Glomerular endothelial cell (primary cell): ENCODE data around the gene ADAMTS16. TPM values are rescaled to one million over a fixed set of nuclear protein-coding genes. Genes with fewer than 3 reads are reported as not detected.

Experiments
- DNase-seq: peaks from one replicate; pipeline ENCODE4 v3.0.0-alpha.2; 2011; ENCODE audit warnings: low read depth, low spot score; ENCODE audit errors: extremely low read depth
- total RNA-seq: library from RNA; depleted of rRNA; stranded (reverse); fragments of >200 nt; gene quantifications from 2 replicates; pipeline ENCODE4 v1.2.3, GENCODE V29; 2015

Gene ADAMTS16
- total RNA-seq, 1 donor from 2014 or later: 1.1 TPM

GRCh38 chr5:5335700-5336264 is 195.7 kb downstream of the ADAMTS16 start:
- DNase-seq: peak; percentile 31

GRCh38 chr5:5339257-5339656 is 199.1 kb downstream of the ADAMTS16 start:
- no peak for DNase-seq

GRCh38 chr5:5340206-5340729 is 200.1 kb downstream of the ADAMTS16 start:
- DNase-seq: peak; percentile 44

- DNase-seq: no peak
These were observed 201.6 kb downstream of the ADAMTS16 start for GRCh38 chr5:5341531-5342292.

- no peak for DNase-seq
These were observed 202.7 kb downstream of the ADAMTS16 start for GRCh38 chr5:5342784-5343183.

- DNase-seq: no peak
These were observed 203.4 kb downstream of the ADAMTS16 start for GRCh38 chr5:5343568-5343967.

- DNase-seq: peak; percentile 62
These were observed 204.0 kb downstream of the ADAMTS16 start for GRCh38 chr5:5344051-5344571.

- DNase-seq: no peak
These were observed 204.5 kb downstream of the ADAMTS16 start for GRCh38 chr5:5344606-5345005.

GRCh38 chr5:5347442-5347841 is 207.3 kb downstream of the ADAMTS16 start:
- no peak for DNase-seq

GRCh38 chr5:5348135-5348534 is 208.0 kb downstream of the ADAMTS16 start:
- DNase-seq: no peak

GRCh38 chr5:5348576-5348975 is 208.4 kb downstream of the ADAMTS16 start:
- DNase-seq: no peak

- no peak for DNase-seq
These were observed 210.0 kb downstream of the ADAMTS16 start for GRCh38 chr5:5350101-5350500.

GRCh38 chr5:5351288-5351979 is 211.3 kb downstream of the ADAMTS16 start:
- DNase-seq: no peak

GRCh38 chr5:5352675-5353074 is 212.5 kb downstream of the ADAMTS16 start:
- DNase-seq: no peak

- no peak for DNase-seq
These were observed 213.6 kb downstream of the ADAMTS16 start for GRCh38 chr5:5353681-5354080.

- no peak for DNase-seq
These were observed 216.6 kb downstream of the ADAMTS16 start for GRCh38 chr5:5356765-5357164.

- no peak for DNase-seq
These were observed 219.5 kb downstream of the ADAMTS16 start for GRCh38 chr5:5359618-5360017.

GRCh38 chr5:5360363-5360940 is 220.3 kb downstream of the ADAMTS16 start:
- no peak for DNase-seq

- no peak for DNase-seq
These were observed 220.9 kb downstream of the ADAMTS16 start for GRCh38 chr5:5360941-5361520.

- DNase-seq: no peak
These were observed 222.9 kb downstream of the ADAMTS16 start for GRCh38 chr5:5363045-5363444.

- no peak for DNase-seq
These were observed 224.8 kb downstream of the ADAMTS16 start for GRCh38 chr5:5364932-5365331.
